T-helper 9 cell (primary cell): ENCODE results near the gene RASA4.
"Not testable (repeated sequence)": the region's sequence is repeated elsewhere in the genome, so short reads cannot be mapped to it uniquely, and the experiment has no call there.

ENCODE experiments used
- DNase-seq: peaks from one replicate; pipeline ENCODE4 v3.0.0-alpha.2; 2020
- total RNA-seq, 2 donors: gene quantifications; one replicate each; lab custom pipeline; 2026; lab: John Stamatoyannopoulos, UW

The RASA4 gene
- 1.2 to 1.6 reads per million in 2 donors for total RNA-seq

DNA sequence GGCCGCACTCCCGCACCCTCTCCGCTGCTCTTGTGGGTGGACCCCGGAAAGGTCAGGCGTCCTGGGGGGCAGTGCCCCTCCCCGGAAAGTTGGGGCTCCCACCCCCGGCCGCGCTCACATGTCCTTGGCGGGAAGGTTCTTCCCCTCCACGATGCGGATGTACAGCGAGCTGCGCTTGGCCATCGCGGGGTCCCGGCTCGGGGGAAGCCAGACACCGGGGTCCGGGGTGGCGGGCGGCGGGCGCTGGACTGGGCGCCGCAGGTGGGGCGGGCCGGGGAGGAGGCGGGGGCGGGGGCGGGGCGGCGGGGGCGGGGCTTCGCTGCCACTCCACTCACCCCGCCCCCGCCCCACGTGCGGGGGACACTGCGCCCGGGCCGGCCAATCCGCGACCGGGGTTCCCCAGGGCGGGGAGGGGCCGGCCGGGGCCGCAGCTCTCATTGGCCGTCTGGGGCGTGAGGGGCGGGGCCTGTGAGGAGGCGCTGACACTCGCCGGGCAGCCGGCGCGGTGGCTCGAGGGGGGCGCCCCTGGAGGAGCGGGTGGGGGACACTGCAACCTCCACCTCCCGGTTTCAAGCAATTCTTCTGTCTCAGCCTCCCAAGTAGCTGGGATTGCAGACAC is at the start of gene RASA4:
Gene RASA4 (minus strand): TSS at position 250 of the 619 bp plus-strand sequence. CDS start 67 bp downstream, at position 183.
- peak; percentile 36 for DNase-seq

DNA sequence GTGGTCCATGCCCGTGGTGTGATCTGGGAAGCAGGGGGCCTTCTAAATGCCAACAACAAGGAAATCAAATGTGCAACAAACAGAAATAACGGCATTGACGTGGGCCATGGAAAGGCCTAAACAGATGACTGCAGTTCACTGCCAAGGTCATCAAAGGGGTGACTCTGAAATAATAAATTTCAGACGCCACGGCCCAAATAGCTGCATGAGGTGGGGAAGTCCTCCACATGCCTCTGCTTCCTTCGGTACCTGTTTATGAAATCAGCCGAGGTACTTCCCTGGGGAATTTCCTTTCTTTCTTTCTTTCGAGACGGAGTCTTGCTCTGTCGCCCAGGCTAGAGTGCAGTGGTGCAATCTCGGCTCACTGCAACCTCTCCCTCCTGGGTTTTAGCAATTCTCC is 48.2 kb upstream of the RASA4 start:
- DNase-seq = not testable (repeated sequence)

DNA sequence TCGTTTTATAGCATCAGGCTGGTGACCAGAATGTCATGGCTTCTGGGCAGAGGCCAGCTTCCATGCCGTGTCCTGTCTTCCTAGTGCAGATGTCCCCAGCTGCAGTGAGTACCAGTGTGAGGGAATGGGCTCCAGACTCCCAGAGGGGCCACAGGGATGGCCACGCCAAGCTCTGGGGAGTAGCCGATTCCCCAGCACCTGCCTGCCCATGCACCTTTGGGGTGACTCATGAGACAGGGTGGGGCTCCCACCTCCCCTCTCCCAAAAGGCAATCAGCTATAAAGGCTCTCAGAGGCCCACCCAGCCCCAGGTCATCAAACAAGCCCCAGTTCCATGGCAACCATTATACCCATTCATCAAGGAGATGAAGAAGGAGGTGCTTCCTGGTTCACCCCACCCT is 33.4 kb upstream of the RASA4 start, which contains the start of gene SPDYE2B:
Gene SPDYE2B (plus strand): TSS at position 396 of the 400 bp plus-strand sequence. CDS start 2,030 bp downstream, outside the sequence.
- DNase-seq = not testable (repeated sequence)

DNA sequence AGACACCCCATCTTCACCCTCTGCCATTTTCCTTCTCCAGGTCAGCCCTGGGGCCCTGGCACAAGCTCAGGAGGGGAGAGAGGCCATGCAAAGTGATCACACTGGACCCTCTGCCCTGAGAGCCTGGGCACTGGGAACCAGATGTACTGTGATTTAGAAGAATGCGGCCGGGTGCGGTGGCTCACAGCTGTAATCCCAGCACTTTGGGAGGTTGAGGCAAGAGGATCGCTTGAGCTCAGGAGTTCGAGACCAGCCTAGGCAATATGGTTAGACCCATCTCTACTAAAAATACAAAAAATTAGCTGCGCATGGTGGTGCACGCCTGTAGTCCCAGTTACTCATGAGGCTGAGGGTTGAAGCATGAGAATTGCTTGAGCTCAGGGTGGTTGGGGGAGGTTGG is 31.3 kb upstream of the RASA4 start:
- DNase-seq = not testable (repeated sequence)

DNA sequence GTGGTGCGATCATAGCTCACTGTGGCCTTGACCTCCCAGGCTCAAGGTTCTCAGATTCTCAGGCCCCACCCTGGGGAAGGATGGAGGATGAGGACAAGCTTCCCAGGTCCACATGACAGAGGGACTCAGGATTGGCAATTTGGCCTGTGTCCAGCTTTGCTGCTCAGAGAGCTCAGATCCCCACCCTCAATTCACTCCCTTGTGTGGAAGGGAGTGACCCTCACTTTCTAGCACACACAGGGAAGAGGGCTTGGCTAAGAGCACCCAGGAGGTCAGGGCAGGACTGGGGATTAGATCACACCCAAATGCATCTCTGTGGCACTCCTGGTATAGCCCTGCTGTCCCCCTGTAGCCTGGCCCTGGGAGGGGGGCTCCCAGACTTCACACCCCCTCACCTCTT is 26.8 kb upstream of the RASA4 start:
- not testable (repeated sequence) for DNase-seq

DNA sequence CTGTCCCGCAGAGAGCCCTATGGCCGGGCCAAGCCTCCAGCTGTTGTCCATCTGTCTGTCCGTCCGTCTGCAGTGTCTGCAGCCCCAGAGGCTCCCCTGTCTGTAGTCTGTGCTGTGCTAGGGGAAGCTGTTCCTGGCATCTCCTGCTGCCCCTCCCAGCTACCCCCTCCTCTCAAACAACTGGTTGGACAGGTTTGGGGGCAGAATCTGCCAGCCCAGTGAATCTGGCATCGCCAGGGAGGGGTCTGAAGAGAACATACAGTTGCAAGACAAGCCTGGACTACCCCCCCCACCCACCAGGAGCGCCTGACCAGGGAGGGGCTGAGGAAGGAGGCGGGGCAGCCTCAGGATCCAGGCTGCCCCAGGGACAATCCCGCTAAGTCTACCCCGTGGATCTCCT is 26.1 kb upstream of the RASA4 start, which contains the start of gene UPK3BL1:
Gene UPK3BL1 (minus strand): TSS at position 101 of the 400 bp plus-strand sequence. CDS start 50 bp downstream, at position 51.
- not testable (repeated sequence) for DNase-seq

DNA sequence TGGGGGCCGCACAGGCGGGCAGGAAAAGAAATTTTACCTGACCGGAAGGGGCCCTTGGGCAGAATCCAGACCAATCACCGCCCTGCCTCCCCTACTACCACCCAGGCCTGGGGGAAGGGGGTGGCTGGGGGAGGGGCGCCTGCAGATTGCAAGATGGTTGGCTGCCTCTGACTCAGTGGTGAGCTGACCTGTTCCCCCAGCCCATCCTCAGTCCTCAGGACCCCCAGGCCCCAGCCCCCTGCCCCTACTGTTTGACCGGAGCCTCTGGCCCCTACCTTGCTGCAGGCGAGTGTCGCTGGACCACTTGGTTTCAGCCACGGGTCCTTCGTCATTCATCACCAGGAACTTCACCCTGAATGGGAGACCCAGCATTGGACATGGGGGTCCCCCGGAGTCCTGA is 22.3 kb upstream of the RASA4 start:
- DNase-seq = not testable (repeated sequence)

DNA sequence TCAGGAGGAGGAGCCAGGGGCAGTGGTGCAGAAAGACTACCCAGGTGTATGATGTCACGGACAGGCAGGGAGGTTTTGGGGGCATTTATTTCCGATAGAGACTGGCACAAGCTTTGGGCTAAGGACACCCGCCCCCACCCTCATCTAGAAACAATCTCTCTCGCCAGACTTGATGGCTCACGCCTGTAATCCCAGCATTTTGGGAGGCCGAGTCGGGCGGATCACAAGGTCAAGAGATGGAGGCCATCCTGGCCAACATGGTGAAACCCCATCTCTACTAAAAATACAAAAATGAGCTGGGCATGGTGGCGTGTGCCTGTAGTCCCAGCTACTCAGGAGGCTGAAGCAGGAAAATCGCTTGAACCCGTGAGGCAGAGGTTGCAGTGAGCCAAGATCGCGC is 20.4 kb upstream of the RASA4 start:
- DNase-seq = not testable (repeated sequence)

DNA sequence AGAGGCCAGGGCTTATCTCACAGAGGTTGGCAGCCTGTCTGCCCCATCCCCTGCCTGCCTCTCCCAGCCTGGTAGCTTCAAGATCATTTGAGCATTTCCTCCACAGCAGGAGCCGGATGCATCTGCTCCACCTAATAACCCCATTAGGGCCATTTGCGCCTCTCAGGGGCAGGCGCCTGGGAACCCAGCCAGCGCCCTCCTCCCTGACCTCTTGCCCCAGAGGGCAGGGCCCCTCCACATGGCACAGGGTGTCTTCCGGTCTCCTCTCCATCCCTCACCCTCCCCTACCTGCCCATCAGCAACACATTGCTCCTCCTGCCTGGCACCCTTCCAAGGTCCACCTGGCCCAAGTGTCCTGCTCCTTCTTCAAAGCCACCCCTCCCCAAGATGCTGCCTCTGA is 18.8 kb upstream of the RASA4 start:
- DNase-seq = not testable (repeated sequence)

DNA sequence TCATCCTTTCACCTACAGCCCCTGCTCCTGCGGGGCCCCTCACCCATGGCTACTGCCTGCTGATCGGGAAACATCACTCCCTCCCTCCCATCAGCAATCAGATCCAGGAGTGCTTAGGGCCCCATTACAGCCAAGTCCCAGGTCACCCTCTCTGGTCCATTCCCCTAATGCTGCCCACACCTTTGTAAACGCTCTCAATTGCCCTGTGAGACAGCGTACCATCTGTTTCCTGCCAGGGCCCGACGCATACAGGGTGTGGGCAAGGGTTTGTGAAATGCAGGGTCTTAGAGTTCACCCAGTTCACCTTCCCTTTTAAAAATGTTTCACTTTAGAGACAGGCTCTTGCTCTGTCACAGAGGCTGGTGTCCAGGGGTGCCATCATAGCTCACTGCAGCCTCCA is 17.7 kb upstream of the RASA4 start:
- DNase-seq = not testable (repeated sequence)

DNA sequence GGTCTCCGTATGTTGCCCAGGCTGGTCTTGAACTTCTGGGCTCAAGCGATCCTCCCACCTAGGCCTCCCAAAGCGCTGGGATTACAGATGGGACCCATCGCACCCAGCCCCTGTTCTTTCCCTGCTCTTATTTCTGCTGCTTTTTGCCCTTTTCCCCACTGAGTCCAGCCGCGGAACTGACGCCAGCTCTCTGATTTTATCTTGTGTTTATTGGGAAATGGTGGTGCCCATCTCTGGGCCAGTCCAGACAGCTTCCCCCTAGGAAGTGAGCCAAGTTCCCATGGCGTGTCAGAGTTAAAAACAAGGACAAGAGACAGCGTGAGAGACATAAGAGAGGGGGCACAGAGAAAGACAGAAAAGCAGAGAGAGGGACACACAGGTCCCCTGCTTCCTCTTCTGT is 14.1 kb upstream of the RASA4 start:
- DNase-seq = not testable (repeated sequence)

DNA sequence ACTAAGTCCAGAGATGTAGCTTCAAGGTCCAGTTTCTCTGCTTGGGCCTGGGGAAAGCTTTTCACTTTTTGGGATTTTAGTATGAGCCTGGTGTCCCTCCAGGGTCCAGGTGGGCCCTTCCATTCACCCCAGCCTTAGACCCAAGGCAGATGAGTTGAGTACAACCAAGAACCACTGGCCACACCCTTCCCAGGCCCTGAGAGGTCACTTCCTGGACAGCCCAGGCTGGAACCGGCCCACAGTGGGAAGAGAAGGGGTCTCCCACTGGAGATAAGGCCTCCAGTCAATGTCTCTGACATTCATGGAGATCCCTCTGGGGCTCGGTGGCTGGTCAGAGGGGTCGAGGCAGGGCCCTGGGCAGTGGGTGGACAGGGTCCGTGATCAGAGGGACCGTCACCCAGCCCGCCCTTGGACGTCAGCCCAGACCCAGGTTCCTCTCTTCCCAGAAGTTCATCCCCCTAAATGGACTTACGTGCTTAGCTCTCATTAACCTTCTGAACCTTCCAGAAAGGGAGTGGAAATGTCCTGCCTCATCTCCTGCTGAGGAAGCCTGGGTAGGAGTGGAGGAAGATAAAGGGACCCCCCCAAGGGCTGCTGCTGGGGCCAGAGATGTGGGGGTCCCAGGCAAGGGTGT is 10.8 kb upstream of the RASA4 start:
- DNase-seq = not testable (repeated sequence)

DNA sequence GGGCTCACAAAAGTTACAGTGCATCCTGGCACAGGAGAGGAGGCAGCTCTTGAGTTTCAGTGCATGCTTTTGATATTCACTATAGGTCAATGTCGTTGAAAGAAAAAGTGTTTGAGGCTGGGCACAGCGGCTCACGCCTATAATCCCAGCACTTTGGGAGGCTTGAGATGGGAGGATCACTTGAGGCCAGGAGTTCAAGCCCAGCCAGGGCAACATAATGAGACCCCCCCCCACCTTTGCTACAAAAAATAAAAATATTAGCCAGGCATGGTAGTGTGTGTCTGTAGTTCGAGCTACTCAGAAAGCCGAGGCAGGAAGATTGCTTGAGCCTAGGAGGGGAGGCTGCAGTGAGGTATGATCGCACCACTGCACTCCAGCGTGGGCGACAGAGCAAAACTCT is 1.6 kb upstream of the RASA4 start:
- not testable (repeated sequence) for DNase-seq

DNA sequence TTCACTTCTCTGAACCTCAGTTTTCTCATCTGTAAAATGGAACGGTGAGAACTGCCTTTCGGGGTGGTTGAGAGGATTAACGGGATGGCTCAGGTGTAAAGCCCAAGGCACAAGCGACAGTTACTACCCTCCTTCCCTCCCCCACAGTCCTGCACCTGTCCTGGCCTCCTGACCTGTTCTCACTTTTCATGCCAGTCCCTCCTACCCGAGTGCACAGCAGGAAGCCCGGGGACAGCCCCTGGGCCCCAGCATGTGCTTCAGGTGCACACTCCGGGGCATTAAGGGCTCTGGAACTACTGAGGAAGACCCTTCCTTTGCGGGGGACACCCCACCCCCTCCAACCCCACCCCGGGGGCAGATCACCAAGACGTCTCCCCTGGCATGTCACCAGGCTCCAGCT is 626 bp downstream of the RASA4 start:
- DNase-seq = not testable (repeated sequence)

DNA sequence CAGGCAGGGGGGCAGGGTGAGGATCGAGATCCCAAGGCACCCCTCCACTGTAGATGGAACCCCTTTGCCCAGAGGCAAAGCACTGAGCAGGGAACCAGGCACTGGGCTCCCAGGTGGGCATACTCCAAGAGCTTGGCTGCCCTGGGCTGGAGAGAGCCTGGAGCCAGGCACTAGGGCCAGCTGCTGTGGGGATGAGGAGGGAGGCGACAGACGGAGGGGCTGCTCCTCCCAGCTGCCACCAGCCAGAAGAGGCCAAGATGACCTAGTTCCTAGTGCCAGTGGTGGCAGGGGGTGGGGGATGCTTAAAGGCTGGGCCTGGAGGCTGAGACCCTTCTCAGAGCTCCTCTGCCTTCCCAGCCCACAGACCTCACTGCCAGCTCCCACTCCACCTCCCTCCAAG is 1.7 kb downstream of the RASA4 start:
- DNase-seq = not testable (repeated sequence)

DNA sequence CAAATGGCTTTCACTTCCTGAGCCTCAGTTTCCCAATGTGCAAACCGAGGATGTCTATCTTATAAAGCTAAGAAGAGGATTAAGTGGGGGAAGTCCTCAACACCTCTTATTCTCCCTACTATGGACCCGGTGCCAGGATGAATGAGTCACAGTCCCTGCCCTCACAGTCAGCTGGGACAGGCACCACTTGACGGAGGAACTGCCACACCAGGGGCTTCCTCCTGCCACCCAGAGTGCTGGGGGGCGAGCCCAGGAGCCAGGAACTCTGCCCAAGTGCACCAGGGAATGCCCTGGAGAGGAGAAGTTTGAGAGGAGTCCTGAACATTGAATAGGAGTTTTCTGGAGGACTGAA is 2.2 kb downstream of the RASA4 start:
- not testable (repeated sequence) for DNase-seq

DNA sequence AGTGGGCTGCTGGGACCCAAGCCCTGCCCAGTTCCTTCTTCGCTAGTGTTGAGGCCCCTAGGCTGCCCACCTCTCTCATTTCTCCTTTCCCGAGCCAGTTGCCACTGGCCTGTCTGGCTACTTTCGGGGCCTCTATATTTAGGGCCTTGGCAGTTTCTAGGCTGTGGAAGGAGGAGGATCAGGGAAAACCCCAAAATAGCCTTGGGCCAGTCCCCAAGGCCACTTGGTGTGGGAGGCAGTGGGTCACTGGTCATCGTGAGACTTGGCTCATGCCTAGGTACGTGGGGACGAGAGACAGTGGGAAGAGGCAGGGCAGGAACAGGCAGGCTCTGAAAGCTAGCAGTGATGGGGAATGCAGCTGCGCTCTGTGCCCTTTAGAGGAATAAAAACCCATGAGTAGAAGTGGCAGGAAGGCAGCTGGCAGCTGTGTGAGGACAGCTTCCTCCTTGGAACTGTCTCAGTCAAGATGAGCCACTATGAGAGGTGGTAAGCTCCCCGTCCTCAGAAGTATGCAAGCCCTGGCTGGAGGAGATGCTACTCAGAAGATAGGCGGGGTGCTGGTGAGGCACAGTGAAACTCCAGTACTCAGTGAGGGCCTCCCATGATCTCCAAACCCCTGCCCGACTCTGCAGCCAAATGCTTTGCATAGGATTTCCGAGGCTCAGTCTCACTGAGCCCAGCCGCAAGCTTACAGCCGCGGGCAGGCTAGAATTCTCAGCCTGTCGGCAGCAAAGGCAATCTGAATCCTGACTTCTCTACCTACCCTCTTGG is 2.8 kb downstream of the RASA4 start:
- not testable (repeated sequence) for DNase-seq

DNA sequence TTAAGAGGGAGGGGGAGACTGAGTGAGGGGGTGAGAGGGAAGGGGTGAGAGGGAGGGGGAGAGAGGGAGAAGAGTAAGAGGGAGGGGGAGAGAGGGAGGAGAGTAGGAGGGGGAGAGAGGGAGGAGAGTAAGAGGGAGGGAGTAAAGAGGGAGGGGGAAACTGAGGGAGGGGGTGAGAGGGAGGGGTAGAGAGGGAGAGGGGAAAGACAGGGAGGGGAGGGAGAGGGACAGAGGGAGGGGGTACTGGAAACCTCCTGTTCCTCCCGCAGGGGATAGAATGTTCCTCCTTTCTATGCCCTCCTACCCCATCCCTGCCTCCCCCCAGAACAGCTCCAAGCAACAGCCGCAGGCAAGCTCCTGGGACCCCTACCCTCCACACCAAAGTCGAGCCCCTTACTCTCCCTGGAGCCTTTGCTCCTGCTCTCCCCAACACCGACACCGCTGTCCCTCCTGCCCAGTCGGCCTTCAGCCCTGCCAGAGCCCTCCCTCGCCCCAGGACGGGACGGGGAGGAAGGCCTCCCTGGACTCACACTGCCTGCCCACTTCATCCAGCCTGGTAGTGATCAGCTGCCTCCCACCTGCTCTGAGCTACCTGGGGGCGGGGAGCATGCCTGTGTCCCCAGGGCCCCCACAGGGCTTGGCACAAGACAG is 4.8 kb downstream of the RASA4 start:
- not testable (repeated sequence) for DNase-seq

DNA sequence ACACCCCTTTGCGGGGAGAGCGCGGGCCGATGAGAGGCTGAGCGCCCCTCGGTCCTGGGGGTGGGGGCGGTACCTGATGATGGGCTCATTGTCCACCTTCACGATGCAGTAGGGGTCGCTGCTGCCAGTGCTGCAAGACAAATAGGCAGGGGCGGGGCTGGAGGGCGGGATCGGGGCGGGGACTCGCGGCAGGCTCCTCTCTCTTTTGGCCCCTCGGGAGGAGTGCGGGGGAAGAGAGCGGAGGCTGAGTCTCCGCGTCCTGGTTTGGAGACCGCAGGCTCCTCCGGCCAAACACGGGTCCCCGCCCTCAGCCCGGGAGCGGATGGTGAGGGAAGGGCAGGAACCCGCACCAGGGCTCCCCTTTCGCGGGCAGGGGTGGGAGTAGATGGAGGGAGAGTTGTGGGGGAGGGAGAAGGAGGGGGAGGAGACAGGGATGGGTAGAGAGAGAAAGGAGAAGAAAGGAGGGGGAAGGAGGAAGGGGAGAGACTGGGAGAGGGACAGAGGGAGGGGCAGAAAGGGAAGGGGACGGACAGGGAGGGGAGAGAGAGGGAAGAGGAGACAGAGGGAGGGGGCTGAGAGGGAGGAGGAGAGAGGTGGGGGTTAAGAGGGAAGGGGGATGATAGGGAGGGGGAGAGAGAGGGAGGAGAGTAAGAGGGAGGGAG is 5.4 kb downstream of the RASA4 start:
- DNase-seq = not testable (repeated sequence)

DNA sequence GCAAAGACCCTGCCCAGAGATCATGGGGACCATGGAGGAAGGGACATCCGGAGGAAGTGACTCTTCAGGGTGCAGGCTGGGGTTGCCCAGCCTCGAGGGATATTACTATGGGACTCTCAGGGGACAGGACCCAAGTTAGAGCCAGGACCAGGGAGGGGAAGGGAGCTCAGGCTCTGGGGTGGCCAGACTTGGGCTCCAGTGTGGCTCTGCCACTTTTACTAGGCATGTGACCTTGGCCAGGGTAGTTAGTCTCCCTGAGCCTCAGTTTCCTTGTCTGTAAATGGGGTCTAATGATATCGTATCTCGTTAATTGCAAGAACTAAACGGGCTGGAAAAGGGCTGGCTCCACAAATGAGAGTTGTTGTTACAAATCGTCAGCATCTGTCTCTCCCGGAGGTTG is 6.1 kb downstream of the RASA4 start:
- not testable (repeated sequence) for DNase-seq

DNA sequence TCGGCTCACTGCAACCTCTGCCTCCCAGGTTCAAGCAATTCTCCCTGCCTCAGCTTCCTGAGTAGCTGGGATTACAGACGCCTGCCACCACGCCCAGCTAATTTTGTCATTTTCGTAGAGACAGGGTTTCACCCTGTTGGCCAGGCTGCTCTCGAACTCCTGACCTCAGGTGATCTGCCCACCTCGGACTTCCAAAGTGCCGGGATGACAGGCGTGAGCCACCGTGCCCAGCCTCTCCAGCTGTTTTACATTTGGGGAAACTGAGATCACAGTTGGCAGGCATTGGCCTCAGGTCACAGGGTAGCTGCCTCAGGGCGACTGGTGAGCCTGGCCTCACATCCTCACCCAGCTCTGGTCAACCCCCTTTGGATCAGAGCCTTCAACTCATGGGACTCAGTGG is 6.8 kb downstream of the RASA4 start:
- not testable (repeated sequence) for DNase-seq

DNA sequence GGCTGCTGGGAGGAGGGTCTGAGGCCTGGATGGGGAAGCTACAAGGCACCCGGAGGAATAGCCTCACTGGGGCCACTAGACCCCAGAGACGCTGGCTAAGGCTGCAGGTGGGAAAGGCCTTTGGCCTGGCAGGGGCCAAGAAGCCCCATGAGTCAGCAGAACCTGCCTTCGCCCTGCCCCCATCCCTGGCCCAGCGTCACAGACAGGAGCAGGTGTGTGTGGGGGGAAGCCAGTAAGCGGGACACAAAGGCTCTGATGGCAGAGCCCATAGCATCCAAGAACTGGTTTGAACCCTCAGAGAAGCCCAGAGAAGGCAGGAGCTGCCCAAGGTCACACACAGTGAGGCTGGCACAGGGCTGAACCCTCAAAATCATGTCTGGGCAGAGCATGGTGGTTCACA is 9.7 kb downstream of the RASA4 start:
- DNase-seq = not testable (repeated sequence)
